HG03045 (cell line): ENCODE measurements around the gene CSF1R.
"Not testable (repeated sequence)": the region's sequence is repeated elsewhere in the genome, so short reads cannot be mapped to it uniquely, and the experiment has no call there.

ENCODE experiments used
- ATAC-seq: cut with Tn5 transposase; IDR thresholded peaks from one replicate; pipeline ENCODE4 v1.9.1; 2021; ENCODE audit warnings: mild to moderate bottlenecking, moderate library complexity; ENCODE audit not compliant: unreplicated experiment

CSF1R gene

DNA sequence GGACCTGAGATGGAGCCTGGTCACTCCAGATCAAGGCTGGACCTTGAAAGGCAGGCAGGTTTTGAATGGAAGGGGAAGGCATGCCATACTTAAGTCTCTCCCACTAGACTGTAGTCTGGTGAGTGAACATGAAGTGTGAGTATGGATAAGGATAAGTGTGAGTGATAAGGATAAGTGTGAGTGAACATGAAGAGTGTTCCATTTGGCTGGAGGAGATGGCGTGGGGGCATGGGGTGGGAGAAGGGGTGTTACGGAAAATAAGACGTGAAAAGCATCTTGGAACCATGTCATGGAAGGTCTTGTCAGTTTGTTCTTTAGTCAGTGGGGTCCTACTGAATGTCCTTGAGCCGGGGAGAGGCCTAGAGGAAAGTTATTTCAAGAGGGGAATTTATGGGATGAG lies 53.0 kb downstream of the CSF1R start:
- ATAC-seq: no peak

DNA sequence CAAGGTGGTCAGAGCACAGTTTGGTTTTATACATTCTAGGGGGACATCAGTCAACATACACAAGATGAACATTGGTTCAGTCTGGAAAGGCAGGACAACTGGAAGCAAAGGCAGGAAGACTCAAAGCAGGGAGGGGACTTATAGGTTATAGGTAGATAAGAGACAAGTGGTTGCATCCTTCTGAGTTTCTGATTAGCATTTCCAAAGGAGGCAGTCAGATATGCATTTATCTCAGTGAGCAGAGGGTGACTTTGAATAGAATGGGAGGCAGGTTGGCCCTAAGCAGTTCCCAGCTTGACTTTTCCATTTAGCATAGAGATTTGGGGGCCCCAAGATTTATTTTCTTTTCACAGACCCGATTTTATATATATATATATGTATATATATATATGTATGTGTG lies 58.3 kb downstream of the CSF1R start:
- not testable (repeated sequence) for ATAC-seq

DNA sequence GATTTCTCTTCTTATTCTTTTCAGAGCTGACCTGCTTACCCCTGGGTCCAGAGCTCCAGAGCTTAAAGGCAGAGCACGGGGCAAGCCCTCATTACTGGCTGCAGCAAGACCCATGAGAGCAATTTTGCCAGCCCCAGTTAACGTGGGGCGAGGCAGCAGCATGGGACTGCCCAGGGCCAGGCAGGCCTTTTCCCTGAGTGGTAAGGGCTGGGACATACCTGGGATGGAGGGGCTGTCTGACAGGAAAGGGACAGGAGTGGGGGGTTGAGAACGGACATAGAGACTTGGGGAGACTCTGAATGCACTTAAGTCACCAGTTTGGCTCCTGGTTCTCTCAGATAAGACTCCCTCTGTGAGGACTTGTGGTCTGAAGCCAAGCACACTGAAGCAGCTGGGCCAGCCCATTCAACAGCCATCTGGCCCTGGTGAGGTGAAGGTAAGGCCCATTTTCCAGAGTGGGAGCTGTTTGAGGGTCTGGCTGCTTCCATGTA lies 59.6 kb downstream of the CSF1R start:
- no peak for ATAC-seq

DNA sequence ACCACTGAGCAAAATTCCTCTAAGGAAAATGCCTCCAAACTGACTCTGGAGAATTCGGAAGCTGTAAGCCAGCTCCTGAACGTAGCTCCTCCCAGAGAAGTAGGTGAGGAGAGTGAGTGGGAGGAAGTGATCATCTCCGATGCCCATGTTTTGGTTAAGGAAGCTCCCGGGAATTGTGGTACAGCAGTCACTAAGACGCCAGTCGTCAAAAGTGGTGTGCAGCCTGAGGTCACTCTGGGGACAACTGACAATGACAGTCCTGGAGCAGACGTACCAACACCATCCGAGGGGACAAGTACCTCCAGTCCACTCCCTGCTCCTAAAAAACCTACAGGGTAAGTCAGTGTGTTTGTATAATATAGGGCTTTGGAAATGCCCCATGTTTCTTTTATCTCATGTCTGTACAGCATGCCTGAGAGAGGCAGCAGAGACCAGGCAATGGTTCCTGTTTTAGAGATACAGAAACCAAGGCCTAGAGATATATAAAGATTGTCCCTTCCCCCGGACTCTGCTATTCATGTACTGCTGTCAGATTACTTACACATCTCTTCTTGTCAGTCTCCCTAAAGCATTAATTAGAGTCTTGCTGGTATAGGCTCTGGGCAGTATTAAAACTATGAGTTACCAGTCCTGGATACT lies 61.9 kb downstream of the CSF1R start:
- no peak for ATAC-seq

DNA sequence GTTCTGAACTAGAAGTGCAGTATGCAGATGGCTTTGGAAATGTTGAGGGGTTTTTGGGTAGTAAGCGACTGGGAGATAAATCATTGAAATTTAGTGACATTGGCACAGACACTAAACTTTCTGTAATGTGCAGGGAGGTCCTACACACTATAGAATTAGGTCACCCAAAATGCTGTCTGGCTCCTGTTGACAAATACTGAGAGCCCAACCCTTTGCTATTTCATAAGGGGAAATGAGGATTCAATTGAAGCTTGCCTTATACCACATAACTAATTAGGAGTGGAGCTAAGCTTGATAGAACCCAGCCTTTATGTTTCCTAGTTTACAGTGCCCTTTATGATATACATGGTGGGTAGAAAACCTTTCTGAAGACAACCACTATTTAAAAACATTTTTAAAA lies 63.2 kb downstream of the CSF1R start:
- no peak for ATAC-seq

DNA sequence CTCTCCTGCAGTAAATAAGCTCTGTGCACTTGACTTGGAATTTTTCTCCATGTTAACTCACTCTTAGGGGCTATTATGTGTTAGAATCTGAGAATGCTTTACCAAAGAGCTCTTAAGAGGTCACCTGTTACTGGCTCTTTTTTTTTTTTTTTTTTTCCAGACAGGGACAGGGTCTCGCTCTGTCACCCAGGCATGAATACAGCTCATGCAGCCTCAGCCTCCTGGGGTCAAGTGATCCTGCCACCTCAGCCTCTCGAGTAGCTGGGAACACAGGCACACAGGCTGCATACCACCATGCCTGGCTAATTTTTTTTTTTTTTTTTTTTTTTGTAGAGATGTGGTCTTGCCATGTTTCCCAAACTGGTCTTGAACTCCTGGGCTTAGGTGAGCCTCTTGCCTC lies 63.7 kb downstream of the CSF1R start:
- no peak for ATAC-seq

DNA sequence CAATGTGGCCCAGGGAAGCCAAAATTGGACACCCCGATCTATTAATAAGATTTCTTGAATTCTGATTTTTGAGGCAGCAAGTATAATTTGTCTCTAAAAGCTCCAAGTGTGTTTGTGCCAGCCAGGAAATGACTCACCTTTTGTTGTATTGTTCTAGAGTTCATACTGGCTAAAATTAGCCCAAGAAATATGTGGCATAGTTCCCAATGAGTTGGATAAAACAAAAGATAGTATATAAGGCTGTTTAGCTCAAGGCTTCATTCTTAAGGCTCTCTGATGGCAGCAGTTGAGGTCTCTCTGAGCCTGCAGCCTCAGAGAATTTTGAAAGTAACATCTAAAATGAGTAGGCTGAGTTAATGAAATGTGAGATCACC lies 64.2 kb downstream of the CSF1R start:
- no peak for ATAC-seq

DNA sequence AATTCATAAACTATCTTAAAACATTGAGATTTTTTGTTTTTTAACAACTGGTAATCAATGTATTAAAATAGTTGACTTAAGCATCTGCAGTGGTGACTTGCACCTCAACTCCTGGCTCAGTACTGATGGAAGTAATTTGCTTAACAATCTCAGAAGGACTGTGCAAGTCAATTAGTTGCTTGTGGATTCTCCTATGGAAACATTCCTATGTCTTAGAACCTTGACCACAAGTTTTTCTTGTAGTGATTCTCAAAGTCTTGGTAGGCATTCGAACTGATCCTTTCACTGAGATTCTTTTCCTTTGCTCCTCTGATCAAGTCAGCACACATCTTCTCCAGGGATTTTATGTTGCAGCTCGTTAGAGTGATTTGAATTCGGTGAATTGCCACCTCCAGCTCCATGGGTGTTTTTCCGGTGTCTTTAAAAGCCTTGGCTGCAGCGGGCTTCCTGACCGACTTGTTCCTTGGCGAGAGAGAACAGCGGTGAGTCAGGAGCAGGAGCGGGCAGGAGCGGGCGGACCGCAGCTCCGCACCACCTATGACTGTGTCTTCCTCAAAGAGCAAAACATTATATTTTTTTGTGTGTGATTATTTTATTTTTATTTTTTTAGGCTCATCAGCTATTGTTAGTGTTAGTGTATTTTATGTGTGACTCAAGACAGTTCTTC lies 64.7 kb downstream of the CSF1R start:
- no peak for ATAC-seq

DNA sequence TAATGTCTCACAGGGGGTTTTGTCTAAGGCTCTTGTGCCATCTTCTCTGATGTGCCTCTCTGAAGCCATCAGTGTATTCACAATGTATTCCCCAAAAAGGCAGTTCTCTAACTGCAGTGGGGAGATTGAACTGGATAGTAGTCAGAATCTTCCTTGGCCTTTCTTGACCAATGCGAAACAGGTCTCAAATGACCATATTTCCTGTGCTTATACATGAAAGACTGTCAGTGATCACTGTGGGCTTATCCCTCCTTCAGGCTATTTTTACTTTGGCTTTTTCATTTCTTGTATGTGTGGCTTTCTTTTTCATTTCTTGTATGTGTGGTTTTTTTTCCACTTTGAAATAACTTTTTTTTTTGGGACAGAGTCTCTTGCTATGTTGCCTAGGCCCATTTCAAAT lies 66.1 kb downstream of the CSF1R start:
- ATAC-seq: no peak

DNA sequence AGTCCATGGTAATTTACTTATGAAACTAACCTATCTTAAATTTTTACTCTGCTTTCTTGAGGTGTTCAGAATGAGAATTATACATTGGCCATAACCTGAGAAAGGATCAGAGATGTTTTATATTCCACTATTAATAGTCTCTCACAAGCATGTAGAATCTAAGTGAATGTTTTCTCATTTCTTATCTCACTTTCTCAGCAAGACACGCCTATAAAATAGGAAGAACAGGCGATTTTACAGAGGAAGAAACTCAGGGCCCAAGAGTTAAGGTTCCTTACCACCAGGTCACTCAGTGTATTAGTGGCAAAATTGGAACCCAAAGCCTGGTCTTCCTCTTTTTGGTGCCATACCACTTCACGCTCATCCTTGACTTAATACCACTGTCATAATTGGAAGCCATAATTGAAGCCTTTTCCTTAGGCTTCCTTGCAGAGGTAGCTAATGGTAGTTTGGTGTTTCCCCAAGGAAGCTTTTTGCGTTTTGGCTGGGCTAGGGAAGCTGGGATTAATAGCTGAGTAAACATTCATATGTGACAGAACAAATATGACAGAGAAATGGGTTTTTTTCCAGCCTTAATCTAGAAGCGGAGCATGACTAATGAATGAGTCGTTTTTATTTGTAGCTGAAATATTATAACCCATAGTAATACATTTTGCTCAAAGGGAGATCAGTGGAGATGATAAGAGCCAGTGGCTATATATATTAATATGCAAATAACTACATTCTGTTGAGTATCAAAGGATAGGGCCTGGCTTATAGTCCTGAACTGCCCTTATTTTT lies 68.9 kb downstream of the CSF1R start:
- no peak for ATAC-seq

DNA sequence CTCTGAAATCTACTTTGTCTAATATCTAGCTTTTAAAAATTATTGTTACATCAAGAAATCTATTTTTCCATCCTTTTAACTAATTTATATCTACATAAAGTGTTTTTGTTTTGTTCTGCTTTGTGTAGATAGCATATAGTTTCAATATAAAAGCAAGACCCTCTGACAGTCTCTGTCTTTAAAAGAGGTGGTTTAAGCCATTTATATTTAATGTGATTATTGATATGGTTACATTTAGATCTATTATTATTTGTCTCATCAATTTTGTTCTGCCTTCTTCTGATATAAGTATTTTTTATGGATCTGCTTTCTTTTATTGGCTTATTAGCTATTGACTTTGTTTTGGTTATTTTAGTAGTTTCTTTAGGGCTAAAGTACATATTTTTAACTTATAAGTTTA lies 69.8 kb downstream of the CSF1R start:
- ATAC-seq: no peak

DNA sequence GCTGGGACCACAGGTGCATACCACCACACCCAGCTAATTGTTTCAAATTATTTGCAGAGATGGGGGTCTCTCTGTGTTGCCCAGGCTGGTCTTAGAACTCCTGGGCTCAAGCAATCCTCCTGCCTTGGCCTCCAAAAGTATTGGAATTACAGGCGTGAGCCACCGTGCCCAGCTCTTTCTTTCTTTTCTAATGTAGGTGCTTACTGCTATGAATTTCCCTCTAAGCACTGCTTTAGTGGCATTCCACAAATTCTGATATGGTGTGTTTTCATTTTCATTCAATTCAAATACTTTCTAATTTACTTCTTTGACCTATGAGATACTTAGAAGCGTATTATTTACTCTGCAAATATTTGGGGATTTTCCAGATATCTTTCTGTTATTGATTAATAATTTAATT lies 70.9 kb downstream of the CSF1R start:
- no peak for ATAC-seq

DNA sequence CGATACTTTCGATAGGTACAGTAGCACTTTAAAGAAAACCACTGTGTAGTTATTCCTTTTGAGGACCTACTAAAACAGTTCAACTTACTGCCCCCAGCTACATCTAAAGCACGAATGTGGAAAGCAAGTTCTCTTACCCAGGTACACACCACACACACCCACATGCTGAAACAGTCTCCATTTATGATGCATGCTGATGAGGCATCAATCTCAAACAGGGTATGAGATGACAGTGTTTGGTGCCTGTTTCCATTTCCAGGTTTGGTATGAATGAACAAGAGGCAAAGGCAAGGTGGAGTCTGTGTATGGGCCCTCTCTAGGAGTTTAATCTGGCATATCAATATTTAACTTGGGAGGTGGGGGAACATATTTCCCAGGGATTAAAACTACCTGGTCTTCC lies 71.9 kb downstream of the CSF1R start:
- ATAC-seq: no peak

DNA sequence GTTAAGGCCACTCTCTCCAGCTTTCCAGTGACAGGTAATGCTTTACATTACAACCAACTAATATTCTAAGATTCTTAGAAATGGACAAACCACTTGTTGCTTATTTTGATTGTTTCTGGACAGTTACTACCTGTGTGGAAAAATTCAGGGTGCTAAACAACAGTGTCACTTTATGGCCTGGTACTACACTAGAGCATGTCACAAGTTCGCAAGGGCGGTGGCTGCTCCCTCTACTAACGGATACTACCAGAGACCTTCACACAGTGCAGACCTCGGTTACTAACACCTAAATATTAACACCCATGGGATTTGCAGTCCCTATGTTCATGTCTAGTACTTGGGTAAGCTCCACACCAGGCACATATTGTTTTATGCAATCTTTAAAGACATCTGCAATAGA lies 72.4 kb downstream of the CSF1R start:
- no peak for ATAC-seq

DNA sequence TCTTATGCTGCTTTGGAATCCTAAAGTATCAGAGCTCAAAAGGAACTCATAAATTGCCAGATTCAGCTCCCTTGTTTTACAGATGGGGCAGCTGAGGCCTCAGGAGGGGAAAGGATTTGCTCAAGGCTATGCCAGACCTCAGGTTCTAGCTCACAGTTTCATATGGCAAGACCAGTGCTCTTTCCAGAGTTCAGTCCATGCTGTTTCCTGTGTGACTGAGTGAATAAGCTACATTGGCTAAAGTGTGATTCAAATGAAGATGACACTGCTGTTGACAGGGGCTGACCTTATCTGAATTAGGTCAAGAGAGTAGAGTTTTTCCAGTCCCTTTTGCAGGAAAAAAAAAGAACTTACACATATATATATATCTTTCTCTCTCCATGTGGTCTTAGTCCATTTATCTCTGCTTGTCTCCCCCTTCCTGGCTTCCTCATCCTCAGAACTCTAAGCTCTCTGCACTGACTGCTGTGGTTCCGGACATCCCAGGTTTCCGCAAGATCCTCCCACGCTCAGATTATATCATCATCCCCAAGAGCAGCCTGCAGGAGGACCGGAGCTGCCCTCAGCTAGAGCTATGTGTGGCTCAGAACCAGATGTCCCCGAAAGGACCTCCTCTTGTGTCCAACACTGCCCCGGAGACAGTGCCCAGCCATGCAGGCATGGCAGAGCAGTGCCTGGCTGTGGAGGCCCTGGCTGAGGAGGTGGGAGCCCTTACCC lies 76.5 kb downstream of the CSF1R start:
- no peak for ATAC-seq

DNA sequence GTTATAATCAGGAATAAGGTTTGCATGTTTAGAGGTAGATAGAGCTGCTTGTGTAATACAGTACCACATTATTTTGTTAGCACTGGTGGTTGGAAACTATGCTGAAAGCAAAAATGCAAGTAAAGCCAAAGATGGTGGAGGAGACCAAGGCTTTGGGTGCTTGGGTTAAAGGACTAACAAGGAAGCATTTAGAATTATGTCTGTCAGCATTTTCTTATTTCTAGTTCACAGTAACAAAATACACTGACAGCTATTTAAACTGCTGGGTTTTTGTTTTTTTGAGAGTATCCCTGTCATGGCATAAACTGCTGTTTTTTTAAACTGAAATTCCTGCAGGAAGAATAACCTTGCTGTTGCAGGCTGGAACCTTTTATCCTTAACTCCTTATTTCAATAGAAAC lies 79.3 kb downstream of the CSF1R start:
- ATAC-seq: no peak

DNA sequence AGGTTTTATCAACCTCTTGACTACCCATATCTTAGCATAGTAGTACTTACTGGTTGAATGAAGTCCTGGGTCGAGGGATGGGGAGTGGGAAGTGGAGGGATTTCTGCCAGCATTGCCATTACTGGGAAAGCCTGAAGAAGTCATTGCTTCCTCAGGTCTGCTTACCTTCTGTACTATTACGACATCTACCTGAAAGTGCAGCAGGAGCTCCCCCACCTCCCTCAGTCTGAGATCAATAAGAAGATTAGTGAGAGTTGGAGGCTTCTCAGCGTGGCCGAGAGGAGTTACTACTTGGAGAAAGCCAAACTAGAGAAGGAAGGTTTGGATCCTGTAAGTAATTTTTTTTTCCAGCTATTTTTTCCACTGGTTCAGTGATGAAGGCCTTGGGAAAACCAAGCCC lies 80.0 kb downstream of the CSF1R start:
- no peak for ATAC-seq
